Vagina (tissue), 2 donors: Measurements from ENCODE around the gene GSTP1.

Experiments used
- POLR2A ChIP-seq, 2 donors: fragments of 450-650 bp; IDR thresholded peaks; one replicate each; pipeline ENCODE4 v1.6.1; 2017; ENCODE audit warnings: antibody characterized with exemption in 2 of 2, mild to moderate bottlenecking in 2 of 2, moderate library complexity in 2 of 2
- POLR2AphosphoS5 ChIP-seq, 2 donors: sonication (generic); formaldehyde crosslinking; IDR thresholded peaks; one replicate each; pipeline ENCODE4 v1.9.0; 2017; ENCODE audit warnings: antibody characterized with exemption in 2 of 2, mild to moderate bottlenecking in 2 of 2, low read depth in 1 of 2; ENCODE audit not compliant: insufficient read depth in 1 of 2
- TF ChIP-seq, protein P1 (sequence below), 3 experiments: fragments of 450-650 bp in 2 of 3; fragments of 200-600 bp in 1 of 3; sonication (generic) in 1 of 3; IDR thresholded peaks; one replicate each; pipeline ENCODE4 v1.5.1; 2017 to 2019; ENCODE audit warnings: antibody characterized with exemption in 3 of 3, mild to moderate bottlenecking in 2 of 3, moderate library complexity in 2 of 3

DNA sequence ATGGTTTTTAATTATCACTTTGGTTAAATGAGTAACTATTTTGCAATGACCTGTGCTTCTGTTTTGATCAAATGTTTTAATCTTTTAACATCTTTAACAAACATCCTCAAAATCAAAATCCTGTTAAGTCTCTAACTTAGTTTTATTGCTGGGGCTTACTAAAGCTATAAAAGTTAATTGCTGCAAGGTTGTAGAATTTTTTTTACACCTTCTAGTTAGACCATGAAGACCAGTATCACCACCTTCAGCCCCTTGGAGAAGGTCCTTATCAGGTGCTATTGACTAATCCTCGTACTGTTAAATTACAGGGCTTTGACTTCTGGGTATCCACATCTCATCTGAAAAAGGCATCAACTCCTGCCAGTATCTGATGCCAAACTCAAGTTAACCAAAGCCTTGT lies 48.1 kb upstream of the GSTP1 start:
- TF ChIP-seq, protein P1, sequence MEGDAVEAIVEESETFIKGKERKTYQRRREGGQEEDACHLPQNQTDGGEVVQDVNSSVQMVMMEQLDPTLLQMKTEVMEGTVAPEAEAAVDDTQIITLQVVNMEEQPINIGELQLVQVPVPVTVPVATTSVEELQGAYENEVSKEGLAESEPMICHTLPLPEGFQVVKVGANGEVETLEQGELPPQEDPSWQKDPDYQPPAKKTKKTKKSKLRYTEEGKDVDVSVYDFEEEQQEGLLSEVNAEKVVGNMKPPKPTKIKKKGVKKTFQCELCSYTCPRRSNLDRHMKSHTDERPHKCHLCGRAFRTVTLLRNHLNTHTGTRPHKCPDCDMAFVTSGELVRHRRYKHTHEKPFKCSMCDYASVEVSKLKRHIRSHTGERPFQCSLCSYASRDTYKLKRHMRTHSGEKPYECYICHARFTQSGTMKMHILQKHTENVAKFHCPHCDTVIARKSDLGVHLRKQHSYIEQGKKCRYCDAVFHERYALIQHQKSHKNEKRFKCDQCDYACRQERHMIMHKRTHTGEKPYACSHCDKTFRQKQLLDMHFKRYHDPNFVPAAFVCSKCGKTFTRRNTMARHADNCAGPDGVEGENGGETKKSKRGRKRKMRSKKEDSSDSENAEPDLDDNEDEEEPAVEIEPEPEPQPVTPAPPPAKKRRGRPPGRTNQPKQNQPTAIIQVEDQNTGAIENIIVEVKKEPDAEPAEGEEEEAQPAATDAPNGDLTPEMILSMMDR (IDR thresholded peaks at IDR 0.05) = no peak
- TF ChIP-seq POLR2AphosphoS5 (IDR thresholded peaks at IDR 0.05; ENCODE audit: insufficient read depth in 1 of 2, low read depth in 1 of 2) (no peak), POLR2A (IDR thresholded peaks at IDR 0.05) (no peak)
